Transverse colon (tissue), 3 donors: ENCODE measurements around the gene TMEM201.

Experiments used
- POLR2A ChIP-seq: fragments of 450-650 bp; IDR thresholded peaks from one replicate; pipeline ENCODE4 v1.6.1; 2016; ENCODE audit warnings: antibody characterized with exemption, mild to moderate bottlenecking, moderate library complexity
- TF ChIP-seq, protein P1 (sequence below), 5 experiments: fragments of 200-600 bp in 3 of 5; fragments of 450-650 bp in 2 of 5; sonication (generic) in 3 of 5; IDR thresholded peaks; 1 replicate in 2 of 5; 2 replicates in 3 of 5; pipeline ENCODE4 v1.5.1; 2016 to 2017; ENCODE audit warnings: antibody characterized with exemption in 5 of 5, inconsistent platforms in 3 of 5, mild to moderate bottlenecking in 2 of 5, moderate library complexity in 1 of 5

DNA sequence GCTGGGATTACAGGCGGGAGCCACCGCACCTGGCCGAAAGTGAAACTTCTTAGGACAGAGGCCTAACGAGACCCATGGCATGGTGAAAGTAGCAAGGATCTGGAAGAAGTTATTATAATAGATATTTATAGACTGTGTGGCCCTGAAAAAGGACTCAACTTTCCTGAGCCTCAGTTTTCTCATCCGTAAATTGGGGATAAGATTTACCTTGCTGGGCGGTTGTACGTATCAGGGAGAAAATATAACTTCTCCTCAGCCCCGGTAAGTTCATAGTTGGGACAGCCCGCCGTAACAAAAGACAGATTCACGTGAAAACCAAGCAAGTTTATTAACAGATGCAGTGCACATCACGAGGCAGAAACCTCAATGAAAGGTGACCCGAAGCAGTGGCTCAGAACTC, 57.3 kb downstream of the TMEM201 start:
- TF ChIP-seq, protein P1, sequence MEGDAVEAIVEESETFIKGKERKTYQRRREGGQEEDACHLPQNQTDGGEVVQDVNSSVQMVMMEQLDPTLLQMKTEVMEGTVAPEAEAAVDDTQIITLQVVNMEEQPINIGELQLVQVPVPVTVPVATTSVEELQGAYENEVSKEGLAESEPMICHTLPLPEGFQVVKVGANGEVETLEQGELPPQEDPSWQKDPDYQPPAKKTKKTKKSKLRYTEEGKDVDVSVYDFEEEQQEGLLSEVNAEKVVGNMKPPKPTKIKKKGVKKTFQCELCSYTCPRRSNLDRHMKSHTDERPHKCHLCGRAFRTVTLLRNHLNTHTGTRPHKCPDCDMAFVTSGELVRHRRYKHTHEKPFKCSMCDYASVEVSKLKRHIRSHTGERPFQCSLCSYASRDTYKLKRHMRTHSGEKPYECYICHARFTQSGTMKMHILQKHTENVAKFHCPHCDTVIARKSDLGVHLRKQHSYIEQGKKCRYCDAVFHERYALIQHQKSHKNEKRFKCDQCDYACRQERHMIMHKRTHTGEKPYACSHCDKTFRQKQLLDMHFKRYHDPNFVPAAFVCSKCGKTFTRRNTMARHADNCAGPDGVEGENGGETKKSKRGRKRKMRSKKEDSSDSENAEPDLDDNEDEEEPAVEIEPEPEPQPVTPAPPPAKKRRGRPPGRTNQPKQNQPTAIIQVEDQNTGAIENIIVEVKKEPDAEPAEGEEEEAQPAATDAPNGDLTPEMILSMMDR (IDR thresholded peaks at IDR 0.05), result no peak
- TF ChIP-seq POLR2A, result no peak
